GM12878 (cell line): ENCODE measurements around the gene HIRIP3. TPM values are rescaled to one million over a fixed set of nuclear protein-coding genes. Genes with fewer than 3 reads are reported as not detected.

Source experiments
- ATAC-seq: fragments of 200-7000 bp; cut with Tn5 transposase; 3 replicates; pipeline ENCODE4 v1.9.1; 2020; ENCODE audit warnings: mild to moderate bottlenecking, moderate library complexity
- BruUV-seq: library from RNA; stranded (reverse); fragments of 400-500 nt; replicated peaks from 2 replicates; lab custom pipeline; 2021; lab: Mats Ljungman, UMichigan
- CTCF ChIA-PET: fragments of 300-600 bp; sonication (Branson Sonifier 250); formaldehyde crosslinking; extraction: SDS; loops from one replicate; lab custom pipeline; 2021; ENCODE audit warnings: inconsistent platforms; lab: Yijun Ruan, JAX
- POLR2A ChIA-PET: fragments of 350-600 bp; formaldehyde crosslinking; extraction: SDS; loops from one replicate; lab custom pipeline; 2021; ENCODE audit warnings: inconsistent platforms; lab: Charles Lee
- RAD21 ChIA-PET: fragments of 300-600 bp; sonication (Branson Sonifier 250); formaldehyde crosslinking; loops from one replicate; lab custom pipeline; 2023; ENCODE audit warnings: antibody characterized with exemption; ENCODE audit not compliant: unreplicated experiment; lab: Charles Lee
- SMC1A ChIA-PET: fragments of 300-600 bp; sonication (Branson Sonifier 250); formaldehyde crosslinking; loops from one replicate; lab custom pipeline; 2023; ENCODE audit not compliant: unreplicated experiment, uncharacterized antibody; lab: Charles Lee
- DNase-seq: peaks from one replicate; pipeline ENCODE4 v3.0.0-alpha.2; 2011; ENCODE audit warnings: low read depth, low spot score
- FAIRE-seq: peaks from 3 replicates; lab custom pipeline; 2011; peaks lifted over from hg19 to GRCh38; lab: Jason Lieb, UNC
- H2AFZ ChIP-seq: 2 replicates; pipeline ENCODE4 v1.6.0; 2011; ENCODE audit warnings: low read depth, low read length, control low read depth; ENCODE audit not compliant: control insufficient read depth
- H3K27ac ChIP-seq: 2 replicates; pipeline ENCODE4 v1.5.1; 2011; ENCODE audit warnings: control low read depth; ENCODE audit not compliant: control insufficient read depth, insufficient read depth
- H3K27me3 ChIP-seq, 2 experiments: replicated peaks in 1 of 2; 2 replicates each; pipeline versions ENCODE4 v1.6.0 to v1.6.1; 2011; ENCODE audit warnings: low read length in 1 of 2; ENCODE audit not compliant: control insufficient read depth in 2 of 2, insufficient read depth in 2 of 2
- H3K36me3 ChIP-seq, 2 experiments: 2 replicates each; pipeline ENCODE4 v1.5.1; 2011; ENCODE audit warnings: low read length in 1 of 2; ENCODE audit not compliant: control insufficient read depth in 2 of 2, insufficient read depth in 2 of 2
- H3K4me1 ChIP-seq: 2 replicates; pipeline ENCODE4 v1.6.1; 2011; ENCODE audit warnings: mild to moderate bottlenecking, low read length, moderate library complexity, mixed read lengths; ENCODE audit not compliant: control insufficient read depth, insufficient read depth
- H3K4me2 ChIP-seq: 2 replicates; pipeline ENCODE4 v1.6.0; 2011; ENCODE audit warnings: control low read depth; ENCODE audit not compliant: control insufficient read depth, insufficient read depth
- H3K4me3 ChIP-seq: fragments of 200-600 bp; sonication (generic); 2 replicates; pipeline ENCODE4 v1.5.1; 2016
- H3K79me2 ChIP-seq: 2 replicates; pipeline ENCODE4 v1.6.0; 2011; ENCODE audit warnings: low read length; ENCODE audit not compliant: control insufficient read depth, insufficient read depth
- H3K9ac ChIP-seq: 2 replicates; pipeline ENCODE4 v1.8.0; 2011; ENCODE audit warnings: low read length, control low read depth, mixed read lengths; ENCODE audit not compliant: control insufficient read depth, insufficient read depth
- H3K9me3 ChIP-seq: replicated peaks from 3 replicates; pipeline ENCODE4 v1.5.1; 2011; ENCODE audit warnings: mild to moderate bottlenecking, low read length; ENCODE audit not compliant: control insufficient read depth, insufficient read depth
- H4K20me1 ChIP-seq: 2 replicates; pipeline ENCODE4 v1.6.0; 2011; ENCODE audit not compliant: control insufficient read depth, insufficient read depth
- CHD2 ChIP-seq: IDR thresholded peaks from 2 replicates; pipeline ENCODE4 v1.6.1; 2011; ENCODE audit warnings: low read depth, low read length, improper control_type of control experiment, borderline replicate concordance
- IKZF1 ChIP-seq: fragments of 450-650 bp; conservative IDR thresholded peaks from 2 replicates; pipeline ENCODE4 v1.6.1; 2017; ENCODE audit warnings: antibody characterized with exemption, mild to moderate bottlenecking
- KLF5 ChIP-seq: fragments of 450-650 bp; IDR thresholded peaks from 2 replicates; pipeline ENCODE4 v1.6.1; 2014; ENCODE audit warnings: mild to moderate bottlenecking; ENCODE audit not compliant: partially characterized antibody
- NFIC ChIP-seq: IDR thresholded peaks from 2 replicates; pipeline ENCODE4 v1.6.1; 2012; ENCODE audit warnings: low read depth, mild to moderate bottlenecking, inconsistent platforms, low read length, moderate library complexity
- NR2F1 ChIP-seq: fragments of 450-650 bp; conservative IDR thresholded peaks from 2 replicates; pipeline ENCODE4 v1.6.1; 2017; ENCODE audit warnings: mild to moderate bottlenecking
- RAD21 ChIP-seq: IDR thresholded peaks from 2 replicates; pipeline ENCODE4 v1.6.1; 2011; ENCODE audit warnings: mild to moderate bottlenecking, low read depth, low read length, moderate library complexity; ENCODE audit not compliant: insufficient read depth
- SPI1 ChIP-seq: IDR thresholded peaks from 2 replicates; pipeline ENCODE4 v1.6.1; 2011; ENCODE audit warnings: low read depth, mild to moderate bottlenecking, low read length, moderate library complexity, borderline replicate concordance; ENCODE audit not compliant: insufficient read depth
- ZBED1 ChIP-seq: IDR thresholded peaks from 2 replicates; pipeline ENCODE4 v1.6.1; 2016; ENCODE audit warnings: borderline replicate concordance
- ZNF592 ChIP-seq: fragments of 450-650 bp; IDR thresholded peaks from 2 replicates; pipeline ENCODE4 v1.6.1; 2017; ENCODE audit warnings: mild to moderate bottlenecking, moderate library complexity
- ZSCAN29 ChIP-seq: fragments of 450-650 bp; IDR thresholded peaks from 2 replicates; pipeline ENCODE4 v1.6.1; 2017; ENCODE audit warnings: mild to moderate bottlenecking, moderate library complexity
- WGBS: methylation state at CpG from one replicate; pipeline ENCODE4 v1.1.6; 2016; ENCODE audit warnings: low lambda C conversion rate; ENCODE audit not compliant: insufficient replicate concordance, insufficient coverage; ENCODE audit errors: missing lambda C conversion rate; 5-methylcytosine and 5-hydroxymethylcytosine counted together
- in situ Hi-C: fragments of 300-500 bp; cut with MboI; formaldehyde crosslinking; loops from 9 replicates; pipeline ENCODE4 v1.14.3; 2018; ENCODE audit warnings: mixed read lengths
- intact Hi-C: fragments of 100-400 bp; cut with micrococcal nuclease; formaldehyde crosslinking; loops from one replicate; pipeline ENCODE4 v1.14.2; 2022; ENCODE audit not compliant: unreplicated experiment
- polyA plus RNA-seq, 11 experiments: library from polyadenylated mRNA; depleted of rRNA in 4 of 11; unstranded in 6 of 11; stranded (reverse) in 5 of 11; fragments of >200 nt; fragmentation: Nextera tagmentation in 4 of 11; fragmentation: Illumina TruSeq in 1 of 11; extraction: Ambion mirVana in 4 of 11; extraction: Trizol in 1 of 11; gene quantifications; 1 replicate in 1 of 11; 2 replicates in 10 of 11; pipeline versions ENCODE4 v1.2.1 to v1.2.3, GENCODE V29; 2011 to 2016; ENCODE audit warnings: inconsistent platforms in 2 of 11, missing spikeins in 2 of 11, low read depth in 1 of 11
- total RNA-seq, 4 experiments: library from RNA; depleted of rRNA in 3 of 4; stranded (reverse); fragments of >200 nt in 3 of 4; fragmentation: Illumina TruSeq in 1 of 4; extraction: Trizol in 1 of 4; gene quantifications; 2 replicates each; pipeline versions ENCODE4 v1.2.1 to v1.2.3, GENCODE V29; 2013 to 2021
- TF ChIP-seq, protein P1 (sequence below): IDR thresholded peaks from 2 replicates; pipeline ENCODE4 v1.6.1; 2012; ENCODE audit warnings: low read depth, low read length, improper control_type of control experiment
- TF ChIP-seq, protein P2 (sequence below): IDR thresholded peaks from 2 replicates; pipeline ENCODE4 v1.6.1; 2011; ENCODE audit warnings: low read depth, mild to moderate bottlenecking, low read length, moderate library complexity, borderline replicate concordance; ENCODE audit errors: extremely low read depth
- TF ChIP-seq, protein P3 (sequence below): fragments of 450-650 bp; formaldehyde crosslinking; IDR thresholded peaks from 2 replicates; pipeline ENCODE4 v1.4.0; 2020; ENCODE audit warnings: mild to moderate bottlenecking, moderate library complexity

HIRIP3 gene
- total and polyA plus RNA-seq, 10 of the 15 experiments (the other 5 are each of a cell fraction or from before 2014, with no cell fraction given): 4.1 to 43.5 (median 23.9) TPM

- TF ChIP-seq CHD2 (no peak), KLF5 (no peak), IKZF1 (no peak), NR2F1 (no peak), ZNF592 (no peak)
- TF ChIP-seq, protein P1, sequence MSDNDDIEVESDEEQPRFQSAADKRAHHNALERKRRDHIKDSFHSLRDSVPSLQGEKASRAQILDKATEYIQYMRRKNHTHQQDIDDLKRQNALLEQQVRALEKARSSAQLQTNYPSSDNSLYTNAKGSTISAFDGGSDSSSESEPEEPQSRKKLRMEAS: no peak
Observed at GRCh38 chr16:30007378-30007895, 12.0 kb upstream of the HIRIP3 start (continued).

DNA sequence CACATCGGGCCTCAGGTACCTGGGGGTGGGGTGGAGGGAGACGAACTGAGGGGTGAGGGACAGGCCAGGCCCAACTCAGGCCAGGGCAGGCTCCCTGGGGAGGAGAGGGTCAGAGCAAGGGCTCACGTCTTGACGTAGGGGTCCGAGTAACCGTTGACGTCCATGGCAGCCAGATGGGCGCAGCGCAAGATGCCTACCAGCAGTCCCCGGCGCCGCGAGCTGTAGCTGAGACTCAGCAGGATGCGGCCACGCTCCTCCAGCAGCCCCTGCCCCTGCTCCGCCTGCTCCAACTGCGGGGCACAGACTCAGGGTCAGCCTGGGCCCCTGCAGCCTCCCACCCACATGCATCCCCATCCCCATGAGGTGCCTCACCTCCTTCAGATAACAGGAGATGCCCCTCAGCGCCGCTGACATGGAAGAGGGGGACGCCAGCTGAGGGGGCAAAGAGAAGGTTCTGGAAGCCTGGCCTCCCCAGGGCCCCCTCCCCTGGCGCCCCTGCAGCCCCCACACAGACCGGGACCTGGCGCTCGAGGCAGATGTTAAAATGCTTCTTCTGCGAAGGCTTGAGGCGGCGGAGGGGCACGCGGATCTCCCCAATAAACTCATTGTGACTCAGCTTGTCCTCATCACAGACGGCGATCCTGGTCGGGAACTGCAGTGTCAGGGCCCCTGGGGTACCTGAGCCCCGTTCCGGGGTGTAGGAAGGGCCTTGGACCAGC, 11.4 kb upstream of the HIRIP3 start:
- FAIRE-seq: no peak
- Histone ChIP-seq H4K20me1 (no peaks in the 10 kb centered on the region), H3K27ac (no peak overlapping the region), H2AFZ (no peak overlapping the region), H3K9ac (no peak overlapping the region), H3K4me2 (no peak overlapping the region), H3K9me3 (no peaks in the 10 kb centered on the region), H3K79me2 (no peaks in the 10 kb centered on the region), H3K36me3 (no peaks in the 10 kb centered on the region; a peak in 2 of 4 replicates), H3K4me3 (no peak overlapping the region), H3K4me1 (no peaks in the 10 kb centered on the region), H3K27me3 (peaks cover 0 to 3% of the 10 kb centered on the region in 2 experiments; a peak in 3 of 4 replicates)
- DNase-seq: no peak
- RAD21 ChIA-PET: no interaction called here
- WGBS: 91% methylated on average over 25 of the region's 34 CpGs
- in situ Hi-C loops: loop anchor here (25.0 kb wide), 1 partner anchor 895 kb away; no protein-coding TSS in a partner anchor
- CTCF ChIA-PET: interaction anchor here (1.0 to 1.4 kb wide), 4 partner anchors 10 to 306 kb away, joined by 3 to 4 read pairs (median 4); no protein-coding TSS in a partner anchor
- intact Hi-C loops: no loop called here
- SMC1A ChIA-PET: no interaction called here
- no TSS peak for BruUV-seq
- POLR2A ChIA-PET: no interaction called here
- no peak for ATAC-seq
- TF ChIP-seq, protein P2, sequence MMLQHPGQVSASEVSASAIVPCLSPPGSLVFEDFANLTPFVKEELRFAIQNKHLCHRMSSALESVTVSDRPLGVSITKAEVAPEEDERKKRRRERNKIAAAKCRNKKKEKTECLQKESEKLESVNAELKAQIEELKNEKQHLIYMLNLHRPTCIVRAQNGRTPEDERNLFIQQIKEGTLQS: no peak
- TF ChIP-seq ZBED1 (no peak), RAD21 (no peak), ZSCAN29 (no peak), NFIC (no peak), NR2F1 (no peak), SPI1 (no peak)
- TF ChIP-seq, protein P3, sequence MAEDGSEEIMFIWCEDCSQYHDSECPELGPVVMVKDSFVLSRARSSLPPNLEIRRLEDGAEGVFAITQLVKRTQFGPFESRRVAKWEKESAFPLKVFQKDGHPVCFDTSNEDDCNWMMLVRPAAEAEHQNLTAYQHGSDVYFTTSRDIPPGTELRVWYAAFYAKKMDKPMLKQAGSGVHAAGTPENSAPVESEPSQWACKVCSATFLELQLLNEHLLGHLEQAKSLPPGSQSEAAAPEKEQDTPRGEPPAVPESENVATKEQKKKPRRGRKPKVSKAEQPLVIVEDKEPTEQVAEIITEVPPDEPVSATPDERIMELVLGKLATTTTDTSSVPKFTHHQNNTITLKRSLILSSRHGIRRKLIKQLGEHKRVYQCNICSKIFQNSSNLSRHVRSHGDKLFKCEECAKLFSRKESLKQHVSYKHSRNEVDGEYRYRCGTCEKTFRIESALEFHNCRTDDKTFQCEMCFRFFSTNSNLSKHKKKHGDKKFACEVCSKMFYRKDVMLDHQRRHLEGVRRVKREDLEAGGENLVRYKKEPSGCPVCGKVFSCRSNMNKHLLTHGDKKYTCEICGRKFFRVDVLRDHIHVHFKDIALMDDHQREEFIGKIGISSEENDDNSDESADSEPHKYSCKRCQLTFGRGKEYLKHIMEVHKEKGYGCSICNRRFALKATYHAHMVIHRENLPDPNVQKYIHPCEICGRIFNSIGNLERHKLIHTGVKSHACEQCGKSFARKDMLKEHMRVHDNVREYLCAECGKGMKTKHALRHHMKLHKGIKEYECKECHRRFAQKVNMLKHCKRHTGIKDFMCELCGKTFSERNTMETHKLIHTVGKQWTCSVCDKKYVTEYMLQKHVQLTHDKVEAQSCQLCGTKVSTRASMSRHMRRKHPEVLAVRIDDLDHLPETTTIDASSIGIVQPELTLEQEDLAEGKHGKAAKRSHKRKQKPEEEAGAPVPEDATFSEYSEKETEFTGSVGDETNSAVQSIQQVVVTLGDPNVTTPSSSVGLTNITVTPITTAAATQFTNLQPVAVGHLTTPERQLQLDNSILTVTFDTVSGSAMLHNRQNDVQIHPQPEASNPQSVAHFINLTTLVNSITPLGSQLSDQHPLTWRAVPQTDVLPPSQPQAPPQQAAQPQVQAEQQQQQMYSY: no peak
